ENCODE results near the gene EDC4. TPM values are rescaled to one million over a fixed set of nuclear protein-coding genes. Genes with fewer than 3 reads are reported as not detected.

The EDC4 gene
- total RNA-seq, 1 donor from 2014 or later = 51.2 TPM

DNA sequence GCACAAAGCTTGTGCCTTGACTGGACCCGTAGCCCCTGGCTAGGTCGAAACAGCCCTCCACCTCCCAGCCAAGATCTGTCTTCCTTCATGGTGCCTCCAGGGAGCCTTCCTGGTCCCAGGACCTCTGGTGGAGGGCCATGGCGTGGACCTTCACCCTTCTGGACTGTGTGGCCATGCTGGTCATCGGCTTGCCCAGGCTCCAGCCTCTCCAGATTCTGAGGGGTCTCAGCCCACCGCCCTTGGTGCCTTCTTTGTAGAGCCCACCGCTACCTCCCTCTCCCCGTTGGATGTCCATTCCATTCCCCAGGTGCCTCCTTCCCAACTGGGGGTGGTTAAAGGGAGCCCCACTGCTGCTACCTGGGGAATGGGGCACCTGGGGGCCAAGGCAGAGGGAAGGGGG lies 55.3 kb downstream of the EDC4 start:
- TF ChIP-seq, protein P1, sequence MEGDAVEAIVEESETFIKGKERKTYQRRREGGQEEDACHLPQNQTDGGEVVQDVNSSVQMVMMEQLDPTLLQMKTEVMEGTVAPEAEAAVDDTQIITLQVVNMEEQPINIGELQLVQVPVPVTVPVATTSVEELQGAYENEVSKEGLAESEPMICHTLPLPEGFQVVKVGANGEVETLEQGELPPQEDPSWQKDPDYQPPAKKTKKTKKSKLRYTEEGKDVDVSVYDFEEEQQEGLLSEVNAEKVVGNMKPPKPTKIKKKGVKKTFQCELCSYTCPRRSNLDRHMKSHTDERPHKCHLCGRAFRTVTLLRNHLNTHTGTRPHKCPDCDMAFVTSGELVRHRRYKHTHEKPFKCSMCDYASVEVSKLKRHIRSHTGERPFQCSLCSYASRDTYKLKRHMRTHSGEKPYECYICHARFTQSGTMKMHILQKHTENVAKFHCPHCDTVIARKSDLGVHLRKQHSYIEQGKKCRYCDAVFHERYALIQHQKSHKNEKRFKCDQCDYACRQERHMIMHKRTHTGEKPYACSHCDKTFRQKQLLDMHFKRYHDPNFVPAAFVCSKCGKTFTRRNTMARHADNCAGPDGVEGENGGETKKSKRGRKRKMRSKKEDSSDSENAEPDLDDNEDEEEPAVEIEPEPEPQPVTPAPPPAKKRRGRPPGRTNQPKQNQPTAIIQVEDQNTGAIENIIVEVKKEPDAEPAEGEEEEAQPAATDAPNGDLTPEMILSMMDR (IDR thresholded peaks at IDR 0.05) = no peak
- no peaks in the 10 kb centered on the region for H3K27me3 ChIP-seq (ENCODE audit: low read depth)
- no peak for DNase-seq
- no peak overlapping the region for H3K4me3 ChIP-seq
- no peaks in the 10 kb centered on the region for H3K9me3 ChIP-seq
- H3K27ac ChIP-seq = no peak overlapping the region
- H3K4me1 ChIP-seq = peaks cover 31% of the 10 kb centered on the region
- no peak for ATAC-seq
- intact Hi-C loops (cut with DNase I) = no loop called here
- peaks cover 63% of the 10 kb centered on the region for H3K36me3 ChIP-seq

DNA sequence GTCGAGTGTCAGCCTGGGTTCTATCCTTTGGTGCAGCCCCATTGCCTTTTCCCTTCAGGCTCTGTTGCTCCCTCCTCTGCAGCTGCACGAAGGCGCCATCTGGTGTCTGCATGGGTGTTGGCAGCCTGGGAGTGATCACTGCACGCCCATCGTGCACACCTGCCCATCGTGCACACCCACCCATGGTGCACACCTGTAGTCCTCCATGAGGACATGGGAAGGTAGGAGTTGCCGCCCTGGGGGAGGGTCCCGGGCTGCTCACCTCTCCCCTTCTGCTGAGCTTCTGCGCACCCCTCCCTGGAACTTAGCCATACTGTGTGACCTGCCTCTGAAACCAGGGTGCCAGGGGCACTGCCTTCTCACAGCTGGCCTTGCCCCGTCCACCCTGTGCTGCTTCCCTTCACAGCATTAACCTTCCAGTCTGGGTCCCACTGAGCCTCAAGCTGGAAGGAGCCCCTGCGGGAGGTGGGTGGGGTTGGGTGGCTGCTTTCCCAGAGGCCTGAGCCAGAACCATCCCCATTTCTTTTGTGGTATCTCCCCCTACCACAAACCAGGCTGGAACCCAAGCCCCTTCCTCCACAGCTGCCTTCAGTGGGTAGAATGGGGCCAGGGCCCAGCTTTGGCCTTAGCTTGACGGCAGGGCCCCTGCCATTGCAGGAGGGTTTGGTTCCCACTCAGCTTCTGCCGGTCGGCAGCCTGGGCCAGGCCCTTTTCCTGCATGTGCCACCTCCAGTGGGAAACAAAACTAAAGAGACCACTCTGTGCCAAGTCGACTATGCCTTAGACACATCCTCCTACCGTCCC lies 55.9 kb downstream of the EDC4 start:
- peaks cover 26% of the 10 kb centered on the region for H3K4me1 ChIP-seq
- peak; percentile 76 to 78 for ATAC-seq
- TF ChIP-seq, protein P1 (IDR thresholded peaks at IDR 0.05) = peak; percentile 77
- no peaks in the 10 kb centered on the region for H3K9me3 ChIP-seq
- peaks cover 62% of the 10 kb centered on the region for H3K36me3 ChIP-seq
- H3K27ac ChIP-seq = no peak overlapping the region
- intact Hi-C loops (cut with DNase I) = no loop called here
- no peaks in the 10 kb centered on the region for H3K27me3 ChIP-seq (ENCODE audit: low read depth)
- no peak overlapping the region for H3K4me3 ChIP-seq
- DNase-seq = peak; percentile 76

DNA sequence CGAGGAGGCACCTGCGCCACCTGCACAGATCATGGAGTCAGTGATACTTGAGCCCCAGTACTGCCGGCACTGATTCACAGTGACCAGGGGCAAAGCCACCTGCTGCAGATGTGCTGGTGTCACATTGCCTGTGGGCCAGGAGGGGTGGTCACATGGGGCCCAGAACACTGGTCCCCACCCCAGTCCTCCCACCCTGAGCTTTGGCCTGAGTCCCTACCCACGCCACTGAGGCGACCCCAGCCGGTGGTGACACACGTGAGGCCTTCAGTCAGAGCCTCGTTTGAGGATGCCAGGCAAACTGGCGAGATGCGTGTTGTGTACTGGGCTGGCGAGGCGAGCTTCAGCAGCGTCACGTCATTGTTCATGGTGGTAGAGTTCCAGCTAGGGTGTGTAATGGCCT lies 57.3 kb downstream of the EDC4 start:
- no peak for ATAC-seq
- TF ChIP-seq, protein P1 (IDR thresholded peaks at IDR 0.05) = no peak
- Histone ChIP-seq H3K36me3 (peaks cover 73% of the 10 kb centered on the region), H3K4me3 (no peak overlapping the region), H3K27me3 (ENCODE audit: low read depth) (no peaks in the 10 kb centered on the region), H3K9me3 (no peaks in the 10 kb centered on the region), H3K27ac (no peak overlapping the region), H3K4me1 (peaks cover 28% of the 10 kb centered on the region)
- intact Hi-C loops (cut with DNase I) = no loop called here
- DNase-seq = no peak

DNA sequence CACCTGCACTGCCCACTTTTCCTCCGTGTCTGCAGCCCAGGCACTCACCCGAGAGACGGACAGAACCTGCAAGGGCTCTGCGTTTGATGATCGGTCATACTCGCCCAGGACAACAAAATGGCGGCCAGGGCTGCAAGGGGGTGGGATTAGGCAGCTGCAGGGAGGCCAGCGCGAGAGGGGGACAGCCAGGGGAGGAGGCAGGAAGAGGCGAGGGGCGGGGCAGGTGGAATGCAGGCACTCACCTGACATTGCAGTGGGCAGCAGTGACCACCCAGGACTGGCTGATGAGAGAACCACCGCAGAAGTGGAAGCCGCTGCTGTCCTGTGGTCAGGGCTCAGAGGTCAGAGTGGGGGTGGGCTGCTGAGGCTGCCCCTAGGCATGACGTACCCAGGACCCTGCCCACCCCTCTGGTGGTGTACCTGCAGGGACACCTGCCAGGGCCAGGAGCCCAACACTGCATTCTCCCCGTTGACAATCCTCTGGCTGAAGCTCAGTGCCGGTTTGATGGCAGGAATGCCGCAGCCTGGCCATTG lies 57.9 kb downstream of the EDC4 start:
- ATAC-seq (no peak), DNase-seq (no peak)
- Histone ChIP-seq H3K36me3 (peaks cover 73% of the 10 kb centered on the region), H3K27me3 (ENCODE audit: low read depth) (no peaks in the 10 kb centered on the region), H3K9me3 (no peaks in the 10 kb centered on the region), H3K4me1 (peaks cover 26% of the 10 kb centered on the region), H3K4me3 (no peak overlapping the region), H3K27ac (no peak overlapping the region)
- TF ChIP-seq, protein P1 (IDR thresholded peaks at IDR 0.05) = no peak
- intact Hi-C loops (cut with DNase I) = no loop called here

Other genes starting within 250 kb of the EDC4 start
- 2.4 TPM for gene CARMIL2, start 227.9 kb upstream of the EDC4 start, total RNA-seq
- 16.6 TPM for gene ACD, start 212.8 kb upstream of the EDC4 start, total RNA-seq
- gene PARD6A, start 212.1 kb upstream of the EDC4 start, total RNA-seq = 5.5 TPM
- gene ENKD1, start 206.3 kb upstream of the EDC4 start, total RNA-seq = 19.4 TPM
- 5.3 TPM for gene C16orf86, start 206.2 kb upstream of the EDC4 start, total RNA-seq
- 18.9 TPM for gene GFOD2, start 153.7 kb upstream of the EDC4 start, total RNA-seq
- 21.7 TPM for gene RANBP10, start 66.5 kb upstream of the EDC4 start, total RNA-seq
- gene TSNAXIP1, start 66.2 kb upstream of the EDC4 start, total RNA-seq = 3.5 TPM
- 26.1 TPM for gene THAP11, start 30.7 kb upstream of the EDC4 start, total RNA-seq
- gene NUTF2, start 26.1 kb upstream of the EDC4 start, total RNA-seq = 55.8 TPM
- 29.9 TPM for gene CENPT, start 25.4 kb upstream of the EDC4 start, total RNA-seq
- gene NRN1L, start 11.8 kb downstream of the EDC4 start, total RNA-seq = 1.7 TPM
- gene PSKH1, start 20.2 kb downstream of the EDC4 start, total RNA-seq = 28.3 TPM
- 0.59 TPM for gene CTRL, start 58.8 kb downstream of the EDC4 start, total RNA-seq
- 82.7 TPM for gene PSMB10, start 63.8 kb downstream of the EDC4 start, total RNA-seq
- gene LCAT, start 71.1 kb downstream of the EDC4 start, total RNA-seq = 33.8 TPM
- 80.3 TPM for gene SLC12A4, start 95.6 kb downstream of the EDC4 start, total RNA-seq
- gene DPEP3, start 107.4 kb downstream of the EDC4 start, total RNA-seq = 0.18 TPM
- 29.5 TPM for gene DPEP2, start 126.4 kb downstream of the EDC4 start, total RNA-seq
- not detected for gene DPEP2NB, start 142.9 kb downstream of the EDC4 start, total RNA-seq
- 9.9 TPM for gene DDX28, start 150.2 kb downstream of the EDC4 start, total RNA-seq
- 15.1 TPM for gene DUS2, start 150.2 kb downstream of the EDC4 start, total RNA-seq
- 61.6 TPM for gene NFATC3, start 212.3 kb downstream of the EDC4 start, total RNA-seq

Measured in lower lobe of right lung (tissue), 2 donors.